GM12878 (cell line): Measurements from ENCODE around the gene EPB41L4B. TPM values are rescaled to one million over a fixed set of nuclear protein-coding genes. Genes with fewer than 3 reads are reported as not detected.

Source experiments
- ATAC-seq: fragments of 200-7000 bp; cut with Tn5 transposase; 3 replicates; pipeline ENCODE4 v1.9.1; 2020; ENCODE audit warnings: mild to moderate bottlenecking, moderate library complexity
- BruUV-seq: library from RNA; stranded (reverse); fragments of 400-500 nt; replicated peaks from 2 replicates; lab custom pipeline; 2021; lab: Mats Ljungman, UMichigan
- CTCF ChIA-PET: fragments of 300-600 bp; sonication (Branson Sonifier 250); formaldehyde crosslinking; extraction: SDS; loops from one replicate; lab custom pipeline; 2021; ENCODE audit warnings: inconsistent platforms; lab: Yijun Ruan, JAX
- POLR2A ChIA-PET: fragments of 350-600 bp; formaldehyde crosslinking; extraction: SDS; loops from one replicate; lab custom pipeline; 2021; ENCODE audit warnings: inconsistent platforms; lab: Charles Lee
- RAD21 ChIA-PET: fragments of 300-600 bp; sonication (Branson Sonifier 250); formaldehyde crosslinking; loops from one replicate; lab custom pipeline; 2023; ENCODE audit warnings: antibody characterized with exemption; ENCODE audit not compliant: unreplicated experiment; lab: Charles Lee
- SMC1A ChIA-PET: fragments of 300-600 bp; sonication (Branson Sonifier 250); formaldehyde crosslinking; loops from one replicate; lab custom pipeline; 2023; ENCODE audit not compliant: unreplicated experiment, uncharacterized antibody; lab: Charles Lee
- DNase-seq: peaks from one replicate; pipeline ENCODE4 v3.0.0-alpha.2; 2011; ENCODE audit warnings: low read depth, low spot score
- FAIRE-seq: peaks from 3 replicates; lab custom pipeline; 2011; peaks lifted over from hg19 to GRCh38; lab: Jason Lieb, UNC
- H2AFZ ChIP-seq: 2 replicates; pipeline ENCODE4 v1.6.0; 2011; ENCODE audit warnings: low read depth, low read length, control low read depth; ENCODE audit not compliant: control insufficient read depth
- H3K27ac ChIP-seq: 2 replicates; pipeline ENCODE4 v1.5.1; 2011; ENCODE audit warnings: control low read depth; ENCODE audit not compliant: control insufficient read depth, insufficient read depth
- H3K27me3 ChIP-seq, 2 experiments: replicated peaks in 1 of 2; 2 replicates each; pipeline versions ENCODE4 v1.6.0 to v1.6.1; 2011; ENCODE audit warnings: low read length in 1 of 2; ENCODE audit not compliant: control insufficient read depth in 2 of 2, insufficient read depth in 2 of 2
- H3K36me3 ChIP-seq, 2 experiments: 2 replicates each; pipeline ENCODE4 v1.5.1; 2011; ENCODE audit warnings: low read length in 1 of 2; ENCODE audit not compliant: control insufficient read depth in 2 of 2, insufficient read depth in 2 of 2
- H3K4me1 ChIP-seq: 2 replicates; pipeline ENCODE4 v1.6.1; 2011; ENCODE audit warnings: mild to moderate bottlenecking, low read length, moderate library complexity, mixed read lengths; ENCODE audit not compliant: control insufficient read depth, insufficient read depth
- H3K4me2 ChIP-seq: 2 replicates; pipeline ENCODE4 v1.6.0; 2011; ENCODE audit warnings: control low read depth; ENCODE audit not compliant: control insufficient read depth, insufficient read depth
- H3K4me3 ChIP-seq: fragments of 200-600 bp; sonication (generic); 2 replicates; pipeline ENCODE4 v1.5.1; 2016
- H3K79me2 ChIP-seq: 2 replicates; pipeline ENCODE4 v1.6.0; 2011; ENCODE audit warnings: low read length; ENCODE audit not compliant: control insufficient read depth, insufficient read depth
- H3K9ac ChIP-seq: 2 replicates; pipeline ENCODE4 v1.8.0; 2011; ENCODE audit warnings: low read length, control low read depth, mixed read lengths; ENCODE audit not compliant: control insufficient read depth, insufficient read depth
- H3K9me3 ChIP-seq: replicated peaks from 3 replicates; pipeline ENCODE4 v1.5.1; 2011; ENCODE audit warnings: mild to moderate bottlenecking, low read length; ENCODE audit not compliant: control insufficient read depth, insufficient read depth
- H4K20me1 ChIP-seq: 2 replicates; pipeline ENCODE4 v1.6.0; 2011; ENCODE audit not compliant: control insufficient read depth, insufficient read depth
- CBX3 ChIP-seq: fragments of 200-600 bp; sonication (generic); IDR thresholded peaks from 2 replicates; pipeline ENCODE4 v1.6.1; 2016; ENCODE audit warnings: low read depth, borderline replicate concordance
- GABPA ChIP-seq: IDR thresholded peaks from 2 replicates; pipeline ENCODE4 v1.6.1; 2014; ENCODE audit warnings: antibody characterized with exemption, low read depth, mild to moderate bottlenecking, inconsistent platforms
- NR2F1 ChIP-seq: fragments of 450-650 bp; conservative IDR thresholded peaks from 2 replicates; pipeline ENCODE4 v1.6.1; 2017; ENCODE audit warnings: mild to moderate bottlenecking
- PAX5 ChIP-seq: IDR thresholded peaks from 2 replicates; pipeline ENCODE4 v1.6.1; 2011; ENCODE audit warnings: low read depth, low read length, borderline replicate concordance
- SMAD5 ChIP-seq: IDR thresholded peaks from 2 replicates; pipeline ENCODE4 v1.6.1; 2016; ENCODE audit warnings: antibody characterized with exemption, low read depth
- TCF3 ChIP-seq: IDR thresholded peaks from 2 replicates; pipeline ENCODE4 v1.6.1; 2012; ENCODE audit warnings: low read depth, mild to moderate bottlenecking, low read length, borderline replicate concordance; ENCODE audit not compliant: insufficient read depth
- WGBS: methylation state at CpG from one replicate; pipeline ENCODE4 v1.1.6; 2016; ENCODE audit warnings: low lambda C conversion rate; ENCODE audit not compliant: insufficient replicate concordance, insufficient coverage; ENCODE audit errors: missing lambda C conversion rate; 5-methylcytosine and 5-hydroxymethylcytosine counted together
- in situ Hi-C: fragments of 300-500 bp; cut with MboI; formaldehyde crosslinking; loops from 9 replicates; pipeline ENCODE4 v1.14.3; 2018; ENCODE audit warnings: mixed read lengths
- intact Hi-C: fragments of 100-400 bp; cut with micrococcal nuclease; formaldehyde crosslinking; loops from one replicate; pipeline ENCODE4 v1.14.2; 2022; ENCODE audit not compliant: unreplicated experiment
- polyA plus RNA-seq, 11 experiments: library from polyadenylated mRNA; depleted of rRNA in 4 of 11; unstranded in 6 of 11; stranded (reverse) in 5 of 11; fragments of >200 nt; fragmentation: Nextera tagmentation in 4 of 11; fragmentation: Illumina TruSeq in 1 of 11; extraction: Ambion mirVana in 4 of 11; extraction: Trizol in 1 of 11; gene quantifications; 1 replicate in 1 of 11; 2 replicates in 10 of 11; pipeline versions ENCODE4 v1.2.1 to v1.2.3, GENCODE V29; 2011 to 2016; ENCODE audit warnings: inconsistent platforms in 2 of 11, missing spikeins in 2 of 11, low read depth in 1 of 11
- total RNA-seq, 4 experiments: library from RNA; depleted of rRNA in 3 of 4; stranded (reverse); fragments of >200 nt in 3 of 4; fragmentation: Illumina TruSeq in 1 of 4; extraction: Trizol in 1 of 4; gene quantifications; 2 replicates each; pipeline versions ENCODE4 v1.2.1 to v1.2.3, GENCODE V29; 2013 to 2021
- TF ChIP-seq, protein P1 (sequence below): fragments of 450-650 bp; IDR thresholded peaks from 2 replicates; pipeline ENCODE4 v1.6.1; 2017; ENCODE audit warnings: mild to moderate bottlenecking
- TF ChIP-seq, protein P2 (sequence below): IDR thresholded peaks from 2 replicates; pipeline ENCODE4 v1.6.1; 2012; ENCODE audit warnings: improper control_type of control experiment, low read depth, low read length; ENCODE audit not compliant: insufficient replicate concordance
- TF ChIP-seq, protein P3 (sequence below): fragments of 450-650 bp; formaldehyde crosslinking; IDR thresholded peaks from 2 replicates; pipeline ENCODE4 v1.5.0; 2022; ENCODE audit warnings: mild to moderate bottlenecking, missing genetic modification characterization

The EPB41L4B gene
- total and polyA plus RNA-seq, 10 of the 15 experiments (the other 5 are each of a cell fraction or from before 2014, with no cell fraction given): 0.04 to 0.75 (median 0.13) TPM; not detected in 1

DNA sequence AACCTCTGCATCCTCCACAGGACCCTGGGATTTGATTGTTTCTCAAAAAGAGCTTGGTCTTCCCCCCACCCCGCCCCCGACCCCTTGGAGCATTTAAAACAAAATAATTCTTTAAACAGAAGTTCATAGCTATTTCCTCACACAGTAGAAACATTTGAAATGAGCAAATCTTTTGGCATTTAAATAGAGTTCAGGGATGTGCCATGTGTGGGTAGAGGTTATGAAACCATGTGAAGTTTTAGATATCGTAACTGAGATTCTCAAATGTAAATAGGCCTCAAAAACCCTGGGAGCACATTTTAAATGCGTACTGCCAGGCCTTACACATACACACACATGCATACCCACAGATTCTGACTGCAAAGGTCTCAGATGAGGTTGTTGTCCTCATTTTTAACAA is 66.5 kb downstream of the EPB41L4B start (continued):
- TF ChIP-seq, protein P1, sequence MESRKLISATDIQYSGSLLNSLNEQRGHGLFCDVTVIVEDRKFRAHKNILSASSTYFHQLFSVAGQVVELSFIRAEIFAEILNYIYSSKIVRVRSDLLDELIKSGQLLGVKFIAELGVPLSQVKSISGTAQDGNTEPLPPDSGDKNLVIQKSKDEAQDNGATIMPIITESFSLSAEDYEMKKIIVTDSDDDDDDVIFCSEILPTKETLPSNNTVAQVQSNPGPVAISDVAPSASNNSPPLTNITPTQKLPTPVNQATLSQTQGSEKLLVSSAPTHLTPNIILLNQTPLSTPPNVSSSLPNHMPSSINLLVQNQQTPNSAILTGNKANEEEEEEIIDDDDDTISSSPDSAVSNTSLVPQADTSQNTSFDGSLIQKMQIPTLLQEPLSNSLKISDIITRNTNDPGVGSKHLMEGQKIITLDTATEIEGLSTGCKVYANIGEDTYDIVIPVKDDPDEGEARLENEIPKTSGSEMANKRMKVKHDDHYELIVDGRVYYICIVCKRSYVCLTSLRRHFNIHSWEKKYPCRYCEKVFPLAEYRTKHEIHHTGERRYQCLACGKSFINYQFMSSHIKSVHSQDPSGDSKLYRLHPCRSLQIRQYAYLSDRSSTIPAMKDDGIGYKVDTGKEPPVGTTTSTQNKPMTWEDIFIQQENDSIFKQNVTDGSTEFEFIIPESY: no peak

DNA sequence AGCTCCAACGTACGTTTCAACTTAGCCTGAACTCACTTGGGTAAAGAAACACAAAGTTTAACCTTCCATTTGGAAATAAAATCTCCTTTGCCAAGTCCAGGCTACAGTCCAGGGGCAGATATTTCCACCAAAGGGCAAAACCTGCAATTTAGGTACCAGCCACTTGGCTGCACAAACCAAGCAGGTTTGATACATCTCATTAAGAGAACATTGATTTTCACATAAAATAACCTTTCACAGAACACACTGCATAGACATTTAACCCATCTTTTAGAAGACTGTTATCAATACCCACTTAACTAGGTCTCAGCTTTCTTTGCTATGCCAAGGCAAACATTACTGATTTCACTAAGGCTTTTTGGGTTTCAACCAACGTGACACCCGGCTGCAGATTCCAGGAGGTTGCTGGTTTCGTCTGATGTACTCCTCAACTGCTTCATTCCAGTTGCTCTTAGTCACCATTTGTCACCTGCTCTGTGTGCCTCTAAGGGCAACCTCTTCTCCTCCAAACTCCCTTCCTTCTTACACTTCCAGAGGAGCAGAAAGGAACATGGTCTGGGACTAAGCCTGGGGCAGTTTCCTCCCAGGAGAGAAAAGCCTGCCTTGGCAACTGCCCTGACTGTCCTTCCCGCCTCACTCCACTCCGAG is 67.1 kb downstream of the EPB41L4B start:
- Histone ChIP-seq H4K20me1 (no peaks in the 10 kb centered on the region), H3K36me3 (no peaks in the 10 kb centered on the region), H3K9me3 (no peaks in the 10 kb centered on the region), H3K4me2 (no peak overlapping the region), H3K4me1 (no peaks in the 10 kb centered on the region), H3K4me3 (no peak overlapping the region), H2AFZ (no peak overlapping the region), H3K27ac (no peak overlapping the region), H3K79me2 (no peaks in the 10 kb centered on the region), H3K9ac (no peak overlapping the region), H3K27me3 (peaks cover 0 to under 1% of the 10 kb centered on the region in 2 experiments; a peak in 1 of 4 replicates)
- ChIA-PET RAD21 (no interaction called here), CTCF (interaction anchor here (0.6 to 1.2 kb wide), 3 partner anchors 44 to 186 kb away, joined by 3 to 4 read pairs (median 3); no protein-coding TSS in a partner anchor), SMC1A (no interaction called here), POLR2A (no interaction called here)
- in situ Hi-C loops: no loop called here
- ATAC-seq: no peak
- FAIRE-seq: no peak
- no peak for DNase-seq
- intact Hi-C loops: no loop called here
- 63% methylated on average over 7 of the region's 7 CpGs for whole genome bisulfite sequencing
- no TSS peak for BruUV-seq
- TF ChIP-seq, protein P2, sequence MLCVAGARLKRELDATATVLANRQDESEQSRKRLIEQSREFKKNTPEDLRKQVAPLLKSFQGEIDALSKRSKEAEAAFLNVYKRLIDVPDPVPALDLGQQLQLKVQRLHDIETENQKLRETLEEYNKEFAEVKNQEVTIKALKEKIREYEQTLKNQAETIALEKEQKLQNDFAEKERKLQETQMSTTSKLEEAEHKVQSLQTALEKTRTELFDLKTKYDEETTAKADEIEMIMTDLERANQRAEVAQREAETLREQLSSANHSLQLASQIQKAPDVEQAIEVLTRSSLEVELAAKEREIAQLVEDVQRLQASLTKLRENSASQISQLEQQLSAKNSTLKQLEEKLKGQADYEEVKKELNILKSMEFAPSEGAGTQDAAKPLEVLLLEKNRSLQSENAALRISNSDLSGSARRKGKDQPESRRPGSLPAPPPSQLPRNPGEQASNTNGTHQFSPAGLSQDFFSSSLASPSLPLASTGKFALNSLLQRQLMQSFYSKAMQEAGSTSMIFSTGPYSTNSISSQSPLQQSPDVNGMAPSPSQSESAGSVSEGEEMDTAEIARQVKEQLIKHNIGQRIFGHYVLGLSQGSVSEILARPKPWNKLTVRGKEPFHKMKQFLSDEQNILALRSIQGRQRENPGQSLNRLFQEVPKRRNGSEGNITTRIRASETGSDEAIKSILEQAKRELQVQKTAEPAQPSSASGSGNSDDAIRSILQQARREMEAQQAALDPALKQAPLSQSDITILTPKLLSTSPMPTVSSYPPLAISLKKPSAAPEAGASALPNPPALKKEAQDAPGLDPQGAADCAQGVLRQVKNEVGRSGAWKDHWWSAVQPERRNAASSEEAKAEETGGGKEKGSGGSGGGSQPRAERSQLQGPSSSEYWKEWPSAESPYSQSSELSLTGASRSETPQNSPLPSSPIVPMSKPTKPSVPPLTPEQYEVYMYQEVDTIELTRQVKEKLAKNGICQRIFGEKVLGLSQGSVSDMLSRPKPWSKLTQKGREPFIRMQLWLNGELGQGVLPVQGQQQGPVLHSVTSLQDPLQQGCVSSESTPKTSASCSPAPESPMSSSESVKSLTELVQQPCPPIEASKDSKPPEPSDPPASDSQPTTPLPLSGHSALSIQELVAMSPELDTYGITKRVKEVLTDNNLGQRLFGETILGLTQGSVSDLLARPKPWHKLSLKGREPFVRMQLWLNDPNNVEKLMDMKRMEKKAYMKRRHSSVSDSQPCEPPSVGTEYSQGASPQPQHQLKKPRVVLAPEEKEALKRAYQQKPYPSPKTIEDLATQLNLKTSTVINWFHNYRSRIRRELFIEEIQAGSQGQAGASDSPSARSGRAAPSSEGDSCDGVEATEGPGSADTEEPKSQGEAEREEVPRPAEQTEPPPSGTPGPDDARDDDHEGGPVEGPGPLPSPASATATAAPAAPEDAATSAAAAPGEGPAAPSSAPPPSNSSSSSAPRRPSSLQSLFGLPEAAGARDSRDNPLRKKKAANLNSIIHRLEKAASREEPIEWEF: no peak
- TF ChIP-seq GABPA (no peak), TCF3 (no peak), PAX5 (no peak), SMAD5 (no peak), NR2F1 (no peak), CBX3 (no peak)
- TF ChIP-seq, protein P3, sequence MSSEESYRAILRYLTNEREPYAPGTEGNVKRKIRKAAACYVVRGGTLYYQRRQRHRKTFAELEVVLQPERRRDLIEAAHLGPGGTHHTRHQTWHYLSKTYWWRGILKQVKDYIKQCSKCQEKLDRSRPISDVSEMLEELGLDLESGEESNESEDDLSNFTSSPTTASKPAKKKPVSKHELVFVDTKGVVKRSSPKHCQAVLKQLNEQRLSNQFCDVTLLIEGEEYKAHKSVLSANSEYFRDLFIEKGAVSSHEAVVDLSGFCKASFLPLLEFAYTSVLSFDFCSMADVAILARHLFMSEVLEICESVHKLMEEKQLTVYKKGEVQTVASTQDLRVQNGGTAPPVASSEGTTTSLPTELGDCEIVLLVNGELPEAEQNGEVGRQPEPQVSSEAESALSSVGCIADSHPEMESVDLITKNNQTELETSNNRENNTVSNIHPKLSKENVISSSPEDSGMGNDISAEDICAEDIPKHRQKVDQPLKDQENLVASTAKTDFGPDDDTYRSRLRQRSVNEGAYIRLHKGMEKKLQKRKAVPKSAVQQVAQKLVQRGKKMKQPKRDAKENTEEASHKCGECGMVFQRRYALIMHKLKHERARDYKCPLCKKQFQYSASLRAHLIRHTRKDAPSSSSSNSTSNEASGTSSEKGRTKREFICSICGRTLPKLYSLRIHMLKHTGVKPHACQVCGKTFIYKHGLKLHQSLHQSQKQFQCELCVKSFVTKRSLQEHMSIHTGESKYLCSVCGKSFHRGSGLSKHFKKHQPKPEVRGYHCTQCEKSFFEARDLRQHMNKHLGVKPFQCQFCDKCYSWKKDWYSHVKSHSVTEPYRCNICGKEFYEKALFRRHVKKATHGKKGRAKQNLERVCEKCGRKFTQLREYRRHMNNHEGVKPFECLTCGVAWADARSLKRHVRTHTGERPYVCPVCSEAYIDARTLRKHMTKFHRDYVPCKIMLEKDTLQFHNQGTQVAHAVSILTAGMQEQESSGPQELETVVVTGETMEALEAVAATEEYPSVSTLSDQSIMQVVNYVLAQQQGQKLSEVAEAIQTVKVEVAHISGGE (CRISPR knock-in tag): no peak
